OCI-M1 (cell line): Measurements from ENCODE around the gene PDE4DIP.
"Not testable (repeated sequence)": the region's sequence is repeated elsewhere in the genome, so short reads cannot be mapped to it uniquely, and the experiment has no call there.

Source experiments
- DNase-seq: peaks from one replicate; lab custom pipeline; 2025; lab: John Stamatoyannopoulos, UW

The PDE4DIP gene

DNA sequence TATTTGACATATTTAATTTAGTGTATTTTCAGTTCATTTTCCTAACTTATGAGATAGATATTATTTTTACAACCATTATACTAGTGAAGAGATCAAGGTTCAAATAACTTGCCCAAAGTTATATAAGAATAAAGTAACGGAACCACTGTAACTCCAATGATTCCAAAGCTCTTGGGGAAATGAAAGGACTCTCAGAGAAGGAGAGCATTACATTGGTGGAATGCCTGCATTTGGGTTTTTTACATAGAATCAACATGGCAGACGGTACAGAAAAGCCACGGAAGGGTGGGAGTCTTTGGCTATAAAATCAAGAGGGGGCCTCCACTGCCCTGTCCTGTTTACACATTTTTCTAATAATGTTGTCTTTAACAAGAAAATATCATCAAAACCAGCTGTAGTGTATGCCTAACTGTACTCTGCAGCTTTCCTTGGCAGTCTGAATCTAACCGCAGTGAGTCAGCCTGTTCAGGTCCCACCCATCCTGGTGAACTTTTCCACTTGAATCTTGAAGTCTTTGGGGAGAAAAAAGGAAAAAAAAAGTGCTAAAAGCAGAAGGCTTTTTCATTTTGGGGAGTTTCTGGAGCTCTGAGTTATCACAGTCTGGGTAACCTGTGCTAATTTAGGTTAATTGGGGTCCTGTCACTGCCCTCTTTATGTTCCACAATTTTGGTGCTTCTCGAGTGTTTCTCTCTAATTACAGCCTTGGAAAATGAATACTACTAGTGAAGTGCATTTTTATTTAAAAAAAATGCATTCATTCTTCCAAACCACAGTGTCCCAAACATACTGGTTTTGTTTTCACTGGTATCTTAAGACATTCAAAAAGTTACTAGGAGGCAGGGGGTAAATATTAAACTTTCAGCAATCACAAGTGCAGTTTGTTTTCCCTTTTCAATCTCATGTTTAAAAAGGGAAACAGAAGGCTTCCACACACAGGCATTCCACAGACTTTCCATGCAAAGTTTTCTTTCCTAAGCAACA lies 30.5 kb downstream of the PDE4DIP start:
- not testable (repeated sequence) for DNase-seq

DNA sequence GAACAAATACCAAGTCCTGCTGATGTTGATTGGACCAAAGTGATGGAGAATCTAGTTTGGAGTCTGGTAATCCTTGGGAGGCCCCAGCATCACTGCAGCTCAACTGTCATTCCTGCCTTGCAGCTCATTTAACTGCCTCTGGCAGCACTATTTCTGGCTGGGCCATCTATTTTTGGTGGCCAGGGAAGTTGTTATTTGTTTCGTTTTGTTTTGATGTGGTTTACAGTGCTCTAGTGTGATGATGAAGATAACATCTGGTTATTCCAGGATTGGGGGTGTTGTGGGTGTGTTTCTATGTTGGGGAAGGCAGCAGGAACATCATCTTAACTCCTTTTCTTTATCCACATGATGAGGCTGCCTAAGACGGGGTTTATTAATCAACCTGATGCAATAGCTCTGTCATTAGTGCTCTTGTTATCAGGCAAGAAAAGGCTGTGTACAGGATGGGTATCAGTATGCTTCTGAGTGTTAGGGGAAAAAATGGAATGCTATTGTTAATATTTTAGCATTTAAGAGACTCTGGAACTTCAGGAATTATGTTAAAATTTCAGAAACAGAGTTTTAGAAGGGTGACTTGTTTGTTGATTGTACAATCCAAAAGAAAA lies 35.7 kb downstream of the PDE4DIP start:
- DNase-seq, result not testable (repeated sequence)

- DNase-seq, result not testable (repeated sequence)
Observed at GRCh38 chr1:148881261-148881660, 37.0 kb downstream of the PDE4DIP start.

DNA sequence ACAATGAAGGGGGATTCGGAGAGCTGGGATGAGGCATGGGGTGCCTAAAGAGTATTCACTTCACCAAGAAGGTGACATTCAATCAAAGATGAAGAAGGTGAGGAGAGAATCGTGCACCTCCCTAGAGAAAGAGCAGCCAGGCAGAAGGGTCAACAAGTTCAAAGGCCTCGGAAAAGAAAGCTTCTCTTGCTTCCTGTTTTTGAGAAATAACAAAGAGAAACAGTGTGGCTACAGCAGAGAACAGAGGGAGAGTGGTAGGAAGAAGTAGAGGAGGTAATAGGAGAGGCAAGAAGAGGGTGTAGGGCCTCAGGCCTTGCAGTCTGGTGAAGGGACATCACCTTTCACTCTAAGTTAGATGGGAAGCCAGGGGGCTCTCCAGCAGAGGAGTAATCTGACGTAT lies 41.0 kb downstream of the PDE4DIP start:
- not testable (repeated sequence) for DNase-seq

DNA sequence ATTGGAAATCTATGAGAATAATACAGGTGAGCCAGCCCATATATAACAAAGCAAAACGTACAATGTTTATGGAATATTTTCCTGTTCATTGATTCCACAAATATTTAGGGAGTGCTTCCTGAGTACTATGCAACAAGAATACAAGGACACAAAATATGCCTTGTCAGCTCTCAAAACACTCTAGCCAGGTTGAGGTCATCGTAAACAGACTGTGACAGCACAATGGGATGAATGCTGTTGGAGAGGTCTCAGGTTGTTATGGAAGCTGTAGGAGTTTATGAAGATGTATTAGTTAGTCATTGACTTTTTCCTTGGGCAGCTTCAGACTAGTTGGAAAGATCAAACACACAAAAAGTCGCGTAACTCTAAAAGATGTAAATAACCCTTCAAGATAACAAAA lies 42.1 kb downstream of the PDE4DIP start:
- not testable (repeated sequence) for DNase-seq

- not testable (repeated sequence) for DNase-seq
Observed at GRCh38 chr1:148888597-148888996, 44.4 kb downstream of the PDE4DIP start.

DNA sequence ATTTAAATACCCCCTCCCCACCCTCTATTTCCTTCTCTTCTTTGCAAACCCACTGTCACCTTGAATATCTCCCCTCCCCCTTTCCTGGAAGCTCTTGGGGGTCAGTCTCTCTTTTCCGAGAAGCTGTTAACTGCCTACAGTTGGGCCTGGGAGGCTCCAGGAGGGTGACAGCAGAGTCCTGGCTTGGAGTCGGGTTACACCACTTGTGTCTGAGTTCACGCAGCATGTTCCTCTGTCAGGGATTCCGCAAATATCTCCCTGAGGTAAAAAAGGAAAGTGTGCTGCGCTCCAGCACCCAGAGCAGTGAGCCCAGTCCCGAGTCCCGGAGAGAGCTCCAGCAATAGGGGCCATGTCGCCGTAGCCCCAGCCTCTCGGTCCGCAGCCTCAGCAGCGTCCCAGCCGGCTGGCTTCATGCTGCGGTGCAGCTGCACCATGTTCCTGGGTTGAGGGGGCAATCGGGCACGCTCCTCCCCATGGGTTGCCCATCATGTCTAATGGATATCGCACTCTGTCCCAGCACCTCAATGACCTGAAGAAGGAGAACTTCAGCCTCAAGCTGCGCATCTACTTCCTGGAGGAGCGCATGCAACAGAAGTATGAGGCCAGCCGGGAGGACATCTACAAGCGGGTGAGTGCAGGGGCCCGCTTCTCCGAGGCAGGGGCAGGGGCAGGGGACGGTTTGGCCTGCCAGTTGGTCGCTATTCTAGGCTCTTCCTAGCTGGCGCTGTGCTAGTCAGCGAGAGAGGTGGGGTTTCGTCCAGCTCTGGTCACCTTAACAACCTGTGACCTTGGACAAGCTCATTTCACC lies 45.2 kb downstream of the PDE4DIP start:
- DNase-seq, result not testable (repeated sequence)

- not testable (repeated sequence) for DNase-seq
Observed at GRCh38 chr1:148890075-148890568, 45.9 kb downstream of the PDE4DIP start.

- not testable (repeated sequence) for DNase-seq
Observed at GRCh38 chr1:148894360-148895352, 50.4 kb downstream of the PDE4DIP start.

DNA sequence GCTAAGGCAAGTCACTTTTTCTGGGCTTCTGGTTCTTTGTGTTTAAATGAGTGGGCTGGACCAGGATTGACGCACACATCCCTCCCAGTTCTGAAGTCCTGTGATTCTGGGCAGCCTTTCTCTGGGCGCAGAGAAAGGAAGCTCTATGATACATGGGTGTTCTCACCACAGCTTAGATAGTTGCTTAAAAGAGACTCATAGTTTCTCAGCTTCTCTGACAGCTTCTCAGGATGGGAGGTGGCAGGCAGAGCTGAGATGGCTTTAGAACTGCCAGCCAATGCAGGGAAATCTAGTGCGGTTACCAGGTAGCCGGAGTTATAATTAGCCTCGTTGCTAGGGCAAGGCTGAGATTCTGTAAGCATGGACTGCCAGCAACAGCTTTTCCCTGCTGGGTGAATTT lies 55.8 kb downstream of the PDE4DIP start:
- DNase-seq, result not testable (repeated sequence)

DNA sequence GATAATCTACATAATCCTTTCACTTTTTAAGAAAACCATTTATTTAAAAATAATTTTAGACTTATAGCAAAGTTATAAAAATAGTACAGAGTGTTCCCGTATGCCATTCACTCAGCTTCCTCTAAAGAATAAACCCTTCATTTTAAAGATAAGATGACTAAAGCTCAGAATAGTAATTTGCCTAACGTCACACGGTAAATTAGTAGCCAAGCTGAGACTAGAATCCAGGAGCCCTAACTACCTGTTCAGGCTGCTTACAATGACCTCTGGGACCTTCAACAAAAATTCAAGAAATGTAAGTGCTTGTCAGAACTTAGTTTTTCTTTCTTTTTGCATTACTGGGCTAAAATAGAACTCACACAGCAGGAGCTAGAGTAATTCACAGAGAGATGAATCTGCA lies 56.5 kb downstream of the PDE4DIP start:
- not testable (repeated sequence) for DNase-seq

- DNase-seq, result not testable (repeated sequence)
Observed at GRCh38 chr1:148901150-148901952, 57.1 kb downstream of the PDE4DIP start.

GRCh38 chr1:148901953-148902341 lies 57.7 kb downstream of the PDE4DIP start:
- DNase-seq, result not testable (repeated sequence)

GRCh38 chr1:148909219-148909826 lies 65.1 kb downstream of the PDE4DIP start:
- DNase-seq, result not testable (repeated sequence)

DNA sequence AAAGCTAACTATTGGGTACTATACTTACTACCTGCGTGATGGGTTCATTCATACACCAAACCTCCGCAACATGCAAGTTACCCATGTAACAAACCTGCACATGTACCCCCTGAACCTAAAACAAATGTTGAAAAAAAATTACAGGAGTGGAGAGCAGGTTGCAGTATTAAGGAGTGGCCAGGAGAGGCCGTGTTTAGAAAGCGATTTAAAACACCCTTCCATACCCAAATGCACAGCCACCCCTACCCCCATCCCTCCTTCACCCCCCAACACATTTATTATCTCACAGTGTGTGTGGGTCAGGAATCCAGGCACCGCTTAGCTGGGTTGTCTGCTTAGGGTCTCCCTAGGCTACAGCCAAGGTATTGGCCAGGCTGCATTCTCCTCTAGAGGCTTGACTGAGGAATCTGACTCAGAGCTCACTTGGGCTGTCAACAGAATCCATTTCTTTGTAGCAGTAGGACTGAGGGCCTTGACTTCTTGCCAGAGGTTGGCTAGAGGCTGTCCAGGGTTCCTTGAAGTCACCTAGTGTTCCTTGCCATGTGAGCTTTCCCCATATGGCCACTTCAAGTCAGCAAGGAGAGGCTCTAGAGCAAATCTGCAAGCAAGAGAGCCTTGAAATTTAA lies 67.2 kb downstream of the PDE4DIP start:
- not testable (repeated sequence) for DNase-seq

DNA sequence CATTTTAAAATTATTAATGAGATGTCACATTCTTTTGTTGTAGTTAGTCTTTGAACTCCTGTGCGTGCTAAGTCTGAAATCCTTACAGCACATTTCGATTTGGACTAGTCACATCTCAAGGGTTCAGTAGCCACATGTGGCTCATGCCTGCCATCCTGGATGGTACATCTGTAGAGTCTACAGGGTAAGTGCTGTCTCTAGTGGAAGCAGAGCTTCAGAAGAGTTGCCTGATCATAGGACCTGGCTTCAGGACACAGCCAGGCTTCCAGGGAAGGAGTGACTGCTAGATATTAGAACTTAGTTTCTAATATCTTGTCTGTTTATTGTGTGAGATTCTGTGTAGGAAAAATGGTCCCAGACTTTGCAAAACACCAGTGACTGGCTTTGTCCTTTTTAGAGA lies 72.0 kb downstream of the PDE4DIP start:
- DNase-seq, result not testable (repeated sequence)

DNA sequence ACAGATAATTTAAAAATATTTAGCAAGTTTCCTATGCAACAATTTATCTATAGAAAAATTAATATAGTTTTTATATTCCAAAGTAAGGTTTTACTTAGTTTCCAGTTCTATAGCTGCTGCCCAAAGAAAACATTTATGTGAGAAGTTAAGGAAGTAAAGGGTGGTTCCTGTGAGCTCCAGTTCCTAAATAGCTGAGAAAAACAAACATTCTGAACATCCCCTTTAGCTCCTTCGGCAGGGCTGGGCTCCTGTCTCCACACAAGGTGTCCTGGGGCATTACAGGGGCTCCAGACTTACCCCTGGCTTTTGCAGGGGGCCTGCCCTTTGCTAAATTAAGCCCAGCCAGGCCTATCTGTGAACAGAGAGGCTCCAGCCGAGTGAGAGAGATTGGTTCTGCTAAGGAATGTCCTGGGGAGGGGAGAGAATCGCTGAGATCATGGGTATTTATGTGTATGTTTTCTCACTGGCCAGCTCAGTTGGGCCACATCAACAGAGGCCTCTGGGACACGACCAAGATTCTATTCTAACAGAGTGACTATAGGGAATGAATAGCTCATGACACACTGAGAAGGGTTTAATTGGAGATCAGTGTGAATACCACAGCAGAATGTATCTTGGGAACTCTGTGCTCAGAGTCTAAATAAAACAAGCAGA lies 72.6 kb downstream of the PDE4DIP start:
- not testable (repeated sequence) for DNase-seq

DNA sequence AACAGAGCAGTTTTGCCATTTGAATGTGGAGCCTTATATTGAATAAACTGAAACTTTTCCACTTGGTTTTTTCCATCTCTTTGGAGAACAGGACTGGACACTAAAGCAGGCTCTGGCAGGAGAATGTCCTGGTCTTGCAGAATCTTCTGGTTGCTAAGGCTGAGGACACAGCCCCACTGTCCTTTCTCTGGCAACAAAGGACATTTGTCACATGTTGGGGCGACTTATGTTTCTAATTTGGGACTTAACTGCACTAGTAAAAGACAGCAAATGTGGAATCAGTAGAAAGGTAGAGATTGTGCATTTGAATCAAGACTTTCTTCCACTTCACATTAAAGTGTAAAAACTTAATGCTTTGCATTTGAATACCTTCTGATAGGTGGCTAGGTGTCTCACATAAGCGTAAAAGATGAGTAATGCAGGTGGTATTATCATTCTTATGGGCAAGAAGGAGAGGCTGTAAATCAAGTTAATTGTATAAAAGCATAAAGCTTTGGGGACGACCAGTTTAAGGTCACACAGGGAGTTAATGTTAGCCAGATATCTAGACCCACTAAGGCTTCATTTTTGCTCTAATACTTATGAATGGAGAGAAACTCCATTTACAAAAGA lies 74.7 kb downstream of the PDE4DIP start:
- DNase-seq, result not testable (repeated sequence)
